Activated CD4-positive, CD25-positive, alpha-beta regulatory T cell (primary cell): ENCODE results near the gene MSRB3.
"Not testable (repeated sequence)": the region's sequence is repeated elsewhere in the genome, so short reads cannot be mapped to it uniquely, and the experiment has no call there.

Experiments used
- DNase-seq, 4 experiments: peaks; one replicate each; lab custom pipeline; 2025; lab: John Stamatoyannopoulos, UW

MSRB3 gene

DNA sequence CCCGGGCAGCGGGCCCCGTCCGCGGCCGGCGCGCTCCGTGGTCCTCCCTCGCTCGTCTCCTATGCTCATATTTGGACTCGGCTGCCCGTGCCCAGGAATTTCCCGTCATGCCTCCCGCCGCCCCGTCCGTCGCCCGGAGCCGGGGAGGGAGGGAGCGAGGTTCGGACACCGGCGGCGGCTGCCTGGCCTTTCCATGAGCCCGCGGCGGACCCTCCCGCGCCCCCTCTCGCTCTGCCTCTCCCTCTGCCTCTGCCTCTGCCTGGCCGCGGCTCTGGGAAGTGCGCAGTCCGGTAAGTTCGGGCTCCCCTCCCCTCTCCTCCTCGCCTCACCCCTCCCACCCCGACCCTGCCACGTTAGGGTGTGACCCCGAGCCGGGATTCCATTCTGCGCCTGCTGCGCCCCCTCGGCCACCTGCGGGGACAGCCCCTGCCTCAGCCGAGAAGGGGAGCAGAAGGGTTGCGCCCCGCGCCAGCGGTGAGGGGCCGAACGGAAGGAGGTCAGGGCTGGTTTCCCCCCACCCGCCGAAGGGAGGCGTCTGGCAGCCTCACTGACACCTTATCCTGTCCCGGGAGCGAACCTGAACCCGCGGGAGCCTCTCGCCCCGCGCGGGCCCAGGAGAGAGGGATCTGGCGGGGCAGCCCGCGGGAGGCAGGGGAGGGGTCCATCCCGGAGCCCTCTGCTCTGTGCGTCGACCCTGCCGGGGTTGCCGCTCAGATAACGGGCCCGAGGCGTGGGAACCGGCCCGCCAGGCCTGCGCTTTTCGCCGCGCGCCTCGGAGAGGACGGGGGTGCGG lies at the start of gene MSRB3:
MSRB3 (plus strand) TSS at position 108 of the 793 bp plus-strand sequence. CDS start 29,897 bp downstream, outside the sequence.
- no peak for DNase-seq

DNA sequence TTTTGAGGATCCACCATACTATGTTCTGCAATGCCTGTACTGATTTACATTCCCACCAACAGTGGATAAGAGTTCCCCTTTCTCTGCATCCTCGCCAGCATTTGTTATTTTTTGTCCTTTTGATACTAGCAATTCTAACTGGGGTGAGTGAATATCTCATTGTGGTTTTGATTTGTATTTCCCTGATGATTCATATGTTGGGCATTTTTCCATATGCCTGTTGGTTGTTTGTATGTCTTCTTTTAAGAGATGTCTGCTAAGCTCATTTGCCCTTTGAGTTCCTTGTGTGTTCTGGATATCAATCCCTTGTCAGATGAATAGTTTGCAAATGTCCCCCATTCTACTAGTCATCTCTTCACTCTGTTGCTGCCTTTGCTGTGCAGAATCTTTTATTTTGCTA lies 49.0 kb upstream of the MSRB3 start:
- DNase-seq: no peak

DNA sequence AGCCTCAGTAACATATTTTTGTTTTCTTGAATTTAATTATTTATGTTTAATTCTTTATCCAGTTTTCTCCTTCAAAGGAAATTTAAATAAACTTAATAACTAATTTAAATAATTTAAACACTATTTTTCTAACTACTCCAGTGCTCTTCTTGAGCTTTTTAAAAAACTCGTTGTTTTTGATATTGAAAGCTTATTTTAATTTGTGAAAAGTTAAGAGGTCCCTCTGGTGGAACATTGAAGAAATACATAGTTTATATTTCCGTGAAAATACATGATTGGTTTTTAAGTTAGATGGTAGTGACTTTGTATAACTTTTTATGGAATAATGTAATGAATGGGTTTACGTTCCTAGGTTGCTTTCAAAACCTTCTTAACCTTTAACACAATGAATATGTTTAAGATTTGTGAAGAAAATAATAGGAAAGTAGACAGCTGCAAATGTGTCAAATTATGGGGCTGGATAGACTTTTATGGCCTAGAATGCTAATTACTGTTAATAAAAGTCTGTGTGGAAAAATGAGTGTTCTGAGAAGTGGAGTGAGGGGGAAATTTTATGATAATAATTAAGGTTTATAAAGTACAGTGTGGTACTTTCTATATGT lies 45.9 kb upstream of the MSRB3 start:
- DNase-seq: no peak

DNA sequence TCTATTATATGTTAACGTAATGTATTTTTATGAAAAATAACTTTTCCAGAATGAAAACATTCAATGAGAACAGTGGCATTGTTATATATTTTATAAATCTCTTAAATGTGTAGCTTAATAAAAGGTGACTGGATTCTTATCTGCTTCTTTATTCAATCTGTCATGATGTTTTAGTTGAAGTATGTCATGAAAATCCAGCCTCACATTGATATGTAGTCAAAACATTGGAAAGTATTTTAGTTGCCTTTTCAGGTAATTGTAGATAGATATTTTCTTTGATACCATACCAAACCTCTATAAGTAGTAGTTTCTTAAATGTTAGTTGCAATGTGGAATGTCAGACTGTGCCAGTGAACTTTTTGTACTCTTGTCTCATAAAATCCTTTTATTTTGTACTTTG lies 41.3 kb upstream of the MSRB3 start:
- no peak for DNase-seq

DNA sequence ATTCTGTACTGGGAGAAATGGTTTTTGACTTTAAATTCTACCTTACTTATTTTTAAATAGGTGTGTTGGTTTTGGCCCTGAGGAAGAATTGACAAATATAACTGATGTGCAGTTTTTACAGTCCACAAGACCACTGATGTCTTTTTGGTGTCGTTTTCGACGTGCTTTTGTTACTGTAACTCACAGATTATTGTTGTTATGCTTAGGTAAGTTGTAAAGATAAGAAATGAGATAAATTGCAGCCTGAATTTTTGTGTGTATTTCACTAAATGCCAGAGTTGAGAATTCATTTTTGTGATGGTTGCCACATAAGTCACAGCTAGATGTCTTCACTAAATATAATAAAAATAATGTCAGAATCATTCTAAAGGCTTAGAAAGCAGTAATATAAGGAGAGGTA lies 39.9 kb upstream of the MSRB3 start:
- DNase-seq: no peak

DNA sequence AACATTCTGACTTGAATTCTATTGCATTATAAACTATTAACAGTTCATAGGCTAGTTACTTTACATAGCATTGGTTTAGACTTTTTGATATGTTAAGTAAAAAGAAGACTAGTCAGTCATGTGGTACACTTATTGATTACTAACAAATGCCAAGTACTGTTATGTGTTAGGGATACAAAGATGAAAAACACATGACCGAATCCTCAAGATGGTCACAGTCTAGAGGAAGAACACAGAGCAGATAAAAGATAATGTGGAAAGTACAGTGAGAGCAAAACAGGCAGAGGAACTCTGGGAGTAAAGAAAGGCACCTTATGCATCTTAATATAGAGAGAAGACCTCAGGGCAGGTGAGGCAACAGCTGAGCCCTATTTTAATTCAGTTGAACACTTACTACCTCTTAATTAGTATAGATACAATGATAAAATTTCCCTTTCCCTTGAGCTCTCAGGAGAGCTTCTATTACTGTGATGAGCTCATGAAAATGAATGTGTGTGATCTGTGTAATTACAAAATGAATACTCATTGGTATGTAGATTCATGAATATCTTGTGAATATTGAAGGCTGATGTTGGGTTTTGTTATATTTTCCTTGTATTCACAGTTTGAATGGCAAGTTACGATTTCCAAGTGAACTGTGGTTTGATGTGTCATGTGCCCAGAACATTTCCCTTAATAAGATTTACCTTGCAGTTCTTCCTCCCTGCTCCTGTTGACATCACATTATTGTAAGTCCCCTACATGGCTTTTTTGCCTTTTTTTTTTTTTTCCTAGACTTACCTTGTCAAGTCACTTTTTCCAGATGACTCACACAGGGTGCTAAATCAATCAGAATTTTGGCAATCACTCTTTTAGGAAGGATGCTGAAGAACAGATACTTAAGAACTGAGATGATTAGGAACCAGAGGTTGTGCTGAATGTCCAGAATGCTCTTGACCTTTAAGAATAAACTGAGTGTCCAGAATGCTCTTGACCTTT lies 29.5 kb upstream of the MSRB3 start:
- no peak for DNase-seq

DNA sequence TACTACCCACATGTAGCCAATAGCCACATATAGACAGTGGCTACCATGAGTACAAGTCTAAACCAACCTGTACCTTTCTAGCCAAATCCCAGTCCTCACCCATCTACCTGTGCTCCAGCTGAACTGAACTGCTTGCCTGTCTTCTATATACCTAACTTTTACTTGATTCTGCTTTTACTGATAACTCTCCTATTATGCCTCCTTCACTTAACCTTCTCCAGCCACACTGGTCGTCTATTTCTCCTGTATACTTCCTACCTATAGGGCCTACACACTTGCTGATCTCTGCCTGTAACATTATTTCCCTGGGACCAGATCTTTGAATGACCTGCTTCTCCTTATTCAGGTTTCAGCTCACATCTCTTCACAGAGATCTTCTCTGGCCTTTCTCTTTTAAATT lies 26.0 kb upstream of the MSRB3 start:
- DNase-seq: no peak

DNA sequence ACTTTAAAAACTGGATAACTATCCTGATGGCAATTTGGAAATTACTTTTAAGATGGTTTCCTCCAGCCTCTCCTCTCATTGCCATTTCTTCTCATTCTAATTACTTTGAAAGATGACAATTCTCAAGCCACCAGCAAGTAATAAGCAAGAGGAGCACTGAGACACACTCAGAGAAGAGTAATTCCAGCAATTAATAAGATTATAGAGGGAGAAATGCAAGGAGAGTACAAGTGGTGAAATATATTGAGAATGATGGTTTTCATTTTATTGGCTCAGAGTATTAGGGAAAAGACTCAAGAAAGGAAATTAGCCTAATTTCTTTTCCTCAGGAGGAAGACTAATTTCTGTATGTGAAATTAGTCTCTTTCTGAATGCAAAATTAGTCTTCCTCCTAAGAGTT lies 20.5 kb upstream of the MSRB3 start:
- no peak for DNase-seq

DNA sequence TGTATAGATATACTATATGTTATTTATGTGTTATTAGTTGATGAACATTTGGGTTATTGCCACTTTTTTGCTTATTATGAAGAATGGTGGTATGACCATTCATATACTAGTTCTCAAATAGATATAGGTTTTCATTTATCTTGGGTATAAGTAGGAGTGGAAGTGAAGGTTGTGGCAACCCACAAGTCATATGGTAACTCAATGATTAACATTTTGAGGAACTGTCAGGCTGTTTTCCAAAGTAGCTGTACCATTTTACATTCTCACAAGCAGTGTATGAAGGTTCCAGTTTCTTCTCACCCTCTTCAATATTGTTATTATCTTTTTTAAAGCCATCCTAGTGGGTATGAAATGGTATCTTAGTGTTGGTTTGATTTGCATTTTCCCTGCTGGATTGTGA lies 19.0 kb upstream of the MSRB3 start:
- DNase-seq: no peak

DNA sequence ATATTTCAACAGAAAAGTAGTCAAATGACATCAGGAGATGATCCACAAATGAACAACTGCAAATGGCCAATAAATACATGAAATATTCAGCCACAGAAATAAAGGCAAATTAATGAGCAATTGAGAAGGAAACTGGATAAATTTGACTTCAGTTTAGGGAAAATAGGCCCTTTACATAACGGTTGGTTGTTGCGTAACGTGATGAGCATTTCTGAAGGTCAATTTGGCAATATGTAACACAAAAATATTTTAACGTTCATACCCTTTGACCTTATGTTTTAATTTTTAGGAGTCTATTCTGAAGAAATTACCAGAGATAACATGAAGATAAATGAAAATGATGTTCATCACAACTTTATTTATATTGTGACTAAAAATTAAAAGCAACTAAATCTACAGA lies 14.7 kb upstream of the MSRB3 start:
- DNase-seq: no peak

DNA sequence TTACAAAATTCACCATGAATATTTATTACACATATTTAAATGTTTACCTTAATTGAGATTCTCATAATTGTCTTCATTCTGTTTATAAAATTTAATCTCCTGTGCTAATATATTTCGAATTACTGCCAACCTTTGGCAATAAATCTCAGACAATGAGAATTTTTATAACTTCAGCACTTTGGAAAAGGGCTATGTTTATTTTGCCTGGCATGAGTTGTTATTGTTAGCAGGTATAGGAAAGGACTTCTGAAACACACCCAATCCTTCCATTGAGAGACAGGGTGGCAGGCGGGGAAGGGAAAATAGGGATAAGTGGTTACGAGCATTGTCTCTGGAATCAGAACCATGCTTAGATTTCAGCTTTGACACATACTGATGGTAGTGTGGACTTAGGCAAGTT lies 12.1 kb upstream of the MSRB3 start:
- DNase-seq: no peak

DNA sequence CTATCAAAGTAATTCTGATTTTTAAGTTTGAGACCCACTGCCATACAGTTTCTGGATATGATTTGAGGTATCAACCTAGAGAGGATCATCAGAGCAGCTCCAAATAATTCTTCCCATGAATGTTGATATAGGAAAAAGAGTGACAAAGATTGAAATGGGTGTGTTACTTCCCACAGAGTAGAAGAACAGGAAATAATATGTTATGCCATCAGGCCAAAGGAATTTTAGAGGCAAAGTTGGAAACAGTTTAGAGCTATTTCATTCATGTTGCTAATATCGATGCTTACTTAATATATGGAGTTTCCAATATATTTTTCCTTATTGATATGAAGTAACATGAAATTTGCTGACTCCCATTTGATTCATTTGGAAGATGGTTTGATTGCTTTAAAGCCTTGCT lies 8.9 kb upstream of the MSRB3 start:
- DNase-seq: no peak

DNA sequence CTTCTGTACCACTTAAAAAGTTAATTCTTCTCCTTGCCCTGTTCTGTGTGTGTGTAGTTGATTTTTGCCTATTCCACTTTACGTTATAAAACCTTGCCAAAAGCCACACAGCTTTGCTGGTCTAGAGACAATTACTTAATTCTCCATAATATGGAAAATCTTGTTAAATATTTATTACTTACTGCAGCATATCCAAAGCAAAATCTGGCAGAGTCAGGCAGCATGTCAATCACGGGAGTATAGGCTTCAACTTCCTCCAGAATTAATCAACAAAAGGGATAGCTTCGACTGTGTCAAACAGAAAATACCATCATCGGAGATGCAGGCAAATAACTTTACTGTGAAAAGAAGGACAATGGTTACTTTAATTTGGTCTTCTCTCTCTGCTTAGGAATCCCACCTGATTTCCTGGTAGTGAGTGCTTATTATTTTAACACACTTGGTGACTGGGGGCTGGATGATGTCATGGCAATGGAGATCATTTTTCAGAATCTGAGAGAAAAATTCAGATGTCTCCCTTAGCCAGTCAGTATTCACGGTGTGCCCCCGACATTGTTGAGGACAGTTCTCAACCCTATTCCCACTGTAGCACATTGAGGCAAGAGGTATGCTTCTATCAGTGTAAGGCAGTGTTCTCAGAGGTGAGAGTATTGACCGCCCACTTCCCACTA lies 3.7 kb upstream of the MSRB3 start:
- DNase-seq: no peak

DNA sequence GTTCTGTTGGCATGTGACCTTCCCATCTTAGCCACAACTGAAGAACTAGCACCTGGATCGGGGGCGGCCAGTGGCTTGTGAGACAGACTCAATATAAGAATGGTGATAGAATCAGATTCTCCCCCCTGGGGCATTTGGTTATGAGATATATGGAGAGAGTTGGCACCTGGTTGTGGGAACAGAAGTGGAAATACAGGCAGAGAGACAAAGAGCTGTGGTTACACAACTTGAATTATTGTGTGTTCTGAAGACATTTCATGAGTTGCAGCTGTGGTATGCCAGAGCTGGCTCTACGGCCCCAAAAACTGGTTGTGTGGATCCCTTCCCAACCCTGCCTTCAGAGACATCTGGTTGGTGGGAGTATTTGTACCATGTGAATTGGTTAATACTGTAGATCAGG lies 2.9 kb upstream of the MSRB3 start:
- DNase-seq: no peak

DNA sequence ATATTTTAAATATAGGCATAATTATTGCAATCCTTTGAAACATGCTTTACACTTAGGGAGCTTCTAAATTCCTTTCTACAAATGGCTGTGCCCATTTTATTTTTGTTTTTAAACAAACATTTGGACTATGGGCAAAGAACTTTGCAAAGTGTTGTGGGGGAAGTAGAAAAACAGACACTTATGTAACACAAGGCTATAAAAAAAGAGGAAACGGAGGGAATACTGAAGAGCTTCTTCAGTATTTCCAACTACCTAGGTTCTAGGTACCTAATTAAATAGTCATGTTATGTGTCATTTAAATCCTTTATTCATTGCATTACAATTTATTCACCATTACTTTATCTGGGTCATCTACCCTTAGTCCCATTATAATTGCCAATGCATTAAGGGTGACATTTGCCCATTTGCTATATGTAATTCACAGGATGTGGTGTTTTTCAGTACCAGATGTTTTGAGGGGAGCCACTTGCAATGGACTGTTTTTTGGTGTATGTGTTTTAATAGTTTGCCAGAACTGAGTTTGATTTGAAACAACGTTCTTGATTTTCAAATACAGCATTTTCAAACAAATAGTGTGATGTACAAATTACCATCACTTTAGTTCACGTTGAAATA lies 1.5 kb upstream of the MSRB3 start:
- no peak for DNase-seq

DNA sequence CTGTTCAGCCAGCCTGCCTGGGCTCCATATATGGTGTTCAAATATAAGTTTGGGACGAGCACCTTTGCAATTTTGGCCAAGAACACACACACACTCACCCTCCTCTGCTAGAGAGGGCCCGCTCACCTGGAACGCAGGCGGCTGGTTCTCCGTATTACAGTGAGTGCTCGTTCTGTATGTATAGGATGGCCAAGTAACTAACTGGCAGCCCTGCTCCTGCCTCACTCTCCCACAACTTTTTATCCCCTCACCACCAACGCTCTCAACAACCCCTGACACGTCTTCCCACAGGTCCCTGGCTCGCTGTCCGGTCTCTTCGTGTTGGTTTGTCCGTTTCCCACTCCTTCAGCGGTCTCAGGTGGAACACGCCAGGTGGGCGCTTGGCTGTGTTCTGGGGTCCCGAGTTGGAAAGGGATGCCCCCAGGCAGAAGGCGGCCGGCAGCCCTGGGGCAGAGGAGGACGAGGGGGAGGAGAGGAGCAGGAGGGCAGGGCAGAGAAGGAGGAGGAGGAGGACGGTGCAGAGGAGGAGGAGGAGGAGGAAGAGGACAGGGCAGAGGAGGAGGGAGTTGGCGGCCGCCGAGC lies 398 bp upstream of the MSRB3 start:
- no peak for DNase-seq

DNA sequence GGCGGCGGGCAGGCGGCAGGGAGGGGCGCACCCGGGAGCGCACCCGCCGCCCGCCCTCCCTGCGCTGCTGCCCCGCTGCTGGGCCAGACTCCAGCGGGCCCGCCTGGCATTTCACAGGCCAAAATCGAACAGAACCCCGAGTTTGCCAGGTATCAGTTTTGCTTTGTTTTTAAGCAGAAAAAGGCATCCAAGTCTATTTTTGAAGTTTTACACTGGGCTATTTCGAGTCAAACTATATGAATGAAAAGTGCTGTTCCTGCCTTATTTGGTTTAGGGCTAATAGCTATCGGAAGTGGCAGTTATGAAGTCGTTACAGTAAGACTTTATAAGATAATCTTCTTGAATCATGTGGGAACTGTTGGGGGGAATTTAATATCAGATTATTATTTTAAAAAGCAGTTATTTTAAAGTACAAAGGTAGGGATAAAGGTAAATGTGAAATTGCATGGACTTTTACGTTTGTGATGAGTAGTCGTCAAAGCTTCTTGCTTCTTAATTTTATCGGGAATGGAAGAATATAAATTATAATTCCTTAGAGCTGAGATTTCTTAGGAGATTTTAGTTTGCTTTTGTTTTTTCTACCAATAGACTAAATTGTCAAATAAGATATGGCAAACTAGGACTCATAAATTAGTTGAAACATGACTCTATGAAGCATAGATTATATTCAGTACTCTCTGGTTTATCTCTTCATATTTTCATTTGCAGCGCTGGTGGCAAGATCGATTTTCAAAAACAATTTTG lies 1.1 kb downstream of the MSRB3 start:
- no peak for DNase-seq

DNA sequence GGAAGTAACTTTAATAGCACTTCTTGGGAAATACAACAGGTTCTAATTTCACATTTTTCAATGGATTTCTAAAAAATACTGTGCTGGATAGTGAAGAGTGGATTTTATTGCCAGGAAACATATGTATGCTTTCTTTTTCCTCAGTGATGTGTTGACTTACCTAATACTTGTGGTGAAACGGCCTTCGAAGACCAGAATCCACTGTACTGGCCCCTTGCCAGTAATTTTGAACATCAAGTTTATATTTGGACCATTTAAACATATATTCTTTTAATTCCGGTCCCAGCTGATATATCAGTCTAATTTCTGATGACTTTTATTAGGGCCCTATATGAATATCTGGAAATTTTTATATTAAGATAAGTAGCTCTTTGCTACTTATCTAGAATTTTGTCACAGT lies 1.8 kb downstream of the MSRB3 start:
- no peak for DNase-seq

DNA sequence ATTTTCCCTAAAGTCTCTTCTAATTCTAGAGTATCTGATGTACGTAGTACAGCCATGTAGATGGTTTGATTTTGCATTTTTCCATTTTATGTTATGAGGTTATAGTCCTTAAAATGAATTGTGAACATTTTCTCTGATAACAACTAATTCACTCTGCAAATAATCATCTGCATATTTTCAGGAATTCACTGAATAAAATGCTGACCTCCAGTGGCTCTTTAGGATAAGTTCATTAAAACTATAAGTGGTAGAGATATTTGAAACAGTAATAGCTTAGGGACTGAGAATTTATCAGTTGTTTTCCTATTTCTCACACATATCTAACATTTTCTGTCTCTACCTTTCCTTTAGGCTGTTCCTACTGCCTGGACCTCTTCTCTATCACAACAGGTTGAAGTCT lies 4.4 kb downstream of the MSRB3 start:
- DNase-seq: no peak

DNA sequence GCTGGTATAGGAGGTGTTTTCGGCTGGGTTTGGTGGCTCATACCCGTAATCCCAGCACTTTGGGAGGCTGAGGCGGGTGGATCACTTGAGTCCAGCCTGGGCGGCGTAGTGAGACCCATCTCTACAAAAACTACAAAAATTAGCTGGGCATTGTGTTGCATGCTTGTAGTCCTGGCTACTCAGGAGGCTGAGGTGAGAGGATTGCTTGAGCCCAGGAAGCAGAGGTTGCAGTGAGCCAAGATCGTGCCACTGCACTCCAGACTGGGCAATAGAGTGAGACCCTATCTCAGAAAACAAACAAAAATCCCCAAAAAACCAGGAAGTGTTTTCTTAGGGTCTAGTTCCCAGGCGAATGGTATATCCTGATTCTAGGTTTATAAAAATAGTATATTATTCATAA lies 7.0 kb downstream of the MSRB3 start:
- DNase-seq: not testable (repeated sequence)

DNA sequence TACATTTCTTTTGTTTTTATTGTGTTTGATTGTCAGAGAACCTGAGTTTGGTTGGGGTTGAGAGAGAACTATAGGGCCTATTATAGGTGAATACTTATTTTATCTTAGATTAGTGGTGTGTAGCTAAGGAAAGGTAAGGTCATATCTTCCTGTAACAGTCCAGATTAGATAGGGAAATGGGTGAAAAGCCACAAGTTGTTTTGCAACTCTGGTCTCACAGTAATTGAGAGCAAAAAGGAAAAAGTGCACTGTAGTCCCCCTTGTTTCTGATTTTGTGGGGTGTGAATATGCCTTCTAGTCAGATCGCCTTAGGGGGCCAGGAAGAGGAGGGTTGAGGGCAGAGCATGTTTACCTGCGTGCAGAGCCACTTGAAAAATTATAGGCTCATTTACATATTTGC lies 8.9 kb downstream of the MSRB3 start:
- no peak for DNase-seq
